ENCODE results near the gene FSHR.

The FSHR gene, protein sequence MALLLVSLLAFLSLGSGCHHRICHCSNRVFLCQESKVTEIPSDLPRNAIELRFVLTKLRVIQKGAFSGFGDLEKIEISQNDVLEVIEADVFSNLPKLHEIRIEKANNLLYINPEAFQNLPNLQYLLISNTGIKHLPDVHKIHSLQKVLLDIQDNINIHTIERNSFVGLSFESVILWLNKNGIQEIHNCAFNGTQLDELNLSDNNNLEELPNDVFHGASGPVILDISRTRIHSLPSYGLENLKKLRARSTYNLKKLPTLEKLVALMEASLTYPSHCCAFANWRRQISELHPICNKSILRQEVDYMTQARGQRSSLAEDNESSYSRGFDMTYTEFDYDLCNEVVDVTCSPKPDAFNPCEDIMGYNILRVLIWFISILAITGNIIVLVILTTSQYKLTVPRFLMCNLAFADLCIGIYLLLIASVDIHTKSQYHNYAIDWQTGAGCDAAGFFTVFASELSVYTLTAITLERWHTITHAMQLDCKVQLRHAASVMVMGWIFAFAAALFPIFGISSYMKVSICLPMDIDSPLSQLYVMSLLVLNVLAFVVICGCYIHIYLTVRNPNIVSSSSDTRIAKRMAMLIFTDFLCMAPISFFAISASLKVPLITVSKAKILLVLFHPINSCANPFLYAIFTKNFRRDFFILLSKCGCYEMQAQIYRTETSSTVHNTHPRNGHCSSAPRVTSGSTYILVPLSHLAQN

DNA sequence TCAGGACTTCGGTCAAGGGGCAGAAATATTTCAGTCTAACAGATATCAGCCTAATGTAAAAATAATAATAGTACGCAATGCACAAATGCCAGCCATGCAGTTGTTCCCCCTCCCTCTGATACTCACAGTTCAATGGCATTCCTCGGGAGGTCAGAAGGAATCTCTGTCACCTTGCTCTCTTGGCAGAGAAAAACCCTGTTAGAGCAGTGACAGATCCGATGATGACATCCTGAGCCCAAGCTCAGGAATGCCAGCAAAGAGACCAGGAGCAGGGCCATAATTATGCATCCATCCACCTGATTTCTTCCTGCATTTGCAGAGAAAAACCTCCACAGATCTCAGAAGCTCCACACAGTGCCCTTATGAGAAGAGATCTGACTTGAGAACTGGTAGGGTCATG is at the start of gene FSHR:
FSHR (minus strand) TSS at position 376 of the 400 bp plus-strand sequence; CDS start at position 278, 98 bp downstream.
- Histone ChIP-seq H3K4me1 (no peaks in the 10 kb centered on the region), H3K9ac (no peak within 1 kb of the TSS), H3K4me2 (no peak within 1 kb of the TSS), H3K9me3 (no peaks in the 10 kb centered on the region), H3K4me3 (no peak within 1 kb of the TSS), H4K20me1 (no peaks in the 10 kb centered on the region), H3K36me3 (no peaks in the 10 kb centered on the region), H3K27me3 (no peaks in the 10 kb centered on the region), H3K27ac (no peak within 1 kb of the TSS)
- no peak for TF ChIP-seq Cebpa-rat (IDR thresholded peaks at IDR 0.05)

DNA sequence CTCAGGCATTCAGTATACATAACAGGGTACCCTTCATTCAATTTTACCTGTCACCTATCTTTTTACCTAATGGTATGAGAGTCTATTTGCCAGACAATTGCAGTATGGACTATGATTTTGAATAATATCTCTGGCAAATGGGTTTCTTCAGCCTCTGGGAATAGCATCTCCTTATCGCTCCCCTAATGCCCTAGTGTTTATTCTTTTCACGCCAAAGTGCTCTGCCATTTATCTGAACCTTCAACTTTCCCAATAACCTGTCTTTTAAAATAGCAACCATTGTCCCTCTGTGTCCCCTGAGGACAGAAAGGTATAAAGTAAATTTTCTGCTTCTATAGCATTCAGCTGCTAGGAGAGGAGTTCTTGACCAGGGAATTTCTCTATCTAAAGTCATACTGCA is 45.0 kb upstream of the FSHR start:
- Histone ChIP-seq H3K4me3 (no peak overlapping the region), H3K4me1 (no peaks in the 10 kb centered on the region), H3K36me3 (no peaks in the 10 kb centered on the region), H3K27ac (no peak overlapping the region), H3K27me3 (no peaks in the 10 kb centered on the region), H4K20me1 (no peaks in the 10 kb centered on the region), H3K9ac (no peak overlapping the region), H3K4me2 (no peak overlapping the region), H3K9me3 (no peaks in the 10 kb centered on the region)
- no peak for TF ChIP-seq Cebpa-rat (IDR thresholded peaks at IDR 0.05)

DNA sequence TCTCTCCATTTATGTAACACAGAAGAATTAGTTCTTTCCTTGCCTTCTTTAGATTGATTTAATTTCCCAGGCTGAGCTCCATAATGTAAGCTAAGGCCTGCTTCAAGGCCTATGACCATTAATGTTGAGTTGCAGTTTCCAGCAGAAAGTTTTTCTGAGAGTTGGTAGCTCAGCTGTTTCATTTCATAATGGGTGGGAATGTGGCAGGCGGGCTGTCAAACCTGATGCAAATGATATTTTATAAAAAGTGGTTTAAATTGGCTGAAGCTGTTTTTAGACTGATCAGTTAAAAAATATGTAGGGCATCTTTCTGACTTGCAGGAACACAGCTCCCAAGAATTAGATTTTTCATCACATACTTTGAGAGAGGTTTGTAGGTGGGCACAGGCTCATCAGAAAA is 40.4 kb upstream of the FSHR start:
- H3K9ac ChIP-seq: no peak overlapping the region
- no peak overlapping the region for H3K4me2 ChIP-seq
- TF ChIP-seq Cebpa-rat (IDR thresholded peaks at IDR 0.05): no peak
- H3K4me3 ChIP-seq: no peak overlapping the region
- H3K27ac ChIP-seq: no peak overlapping the region
- H4K20me1 ChIP-seq: no peaks in the 10 kb centered on the region
- no peaks in the 10 kb centered on the region for H3K36me3 ChIP-seq
- H3K4me1 ChIP-seq: no peaks in the 10 kb centered on the region
- H3K9me3 ChIP-seq: no peaks in the 10 kb centered on the region
- no peaks in the 10 kb centered on the region for H3K27me3 ChIP-seq

DNA sequence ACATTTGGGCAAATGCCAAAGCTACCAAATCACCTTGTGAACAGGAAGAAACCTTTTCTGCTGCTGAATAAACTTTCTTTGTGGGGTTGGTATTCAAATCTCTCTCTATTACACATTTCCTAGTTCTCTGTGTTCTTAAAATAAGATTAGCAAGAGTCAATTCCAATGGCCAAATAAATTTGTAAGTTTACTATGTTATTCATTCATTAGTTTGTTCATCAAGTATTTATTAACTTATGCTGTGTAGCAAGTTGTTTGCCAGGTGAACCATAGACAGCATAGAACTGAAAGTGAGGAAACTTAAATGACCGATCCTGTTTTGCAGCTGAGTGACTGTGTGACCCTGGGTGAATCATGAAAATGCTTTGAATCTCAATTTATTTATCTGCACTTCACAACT is 37.7 kb upstream of the FSHR start:
- H3K9ac ChIP-seq: no peak overlapping the region
- no peak overlapping the region for H3K4me3 ChIP-seq
- no peaks in the 10 kb centered on the region for H3K4me1 ChIP-seq
- H3K27me3 ChIP-seq: no peaks in the 10 kb centered on the region
- H3K36me3 ChIP-seq: no peaks in the 10 kb centered on the region
- TF ChIP-seq Cebpa-rat (IDR thresholded peaks at IDR 0.05): no peak
- H4K20me1 ChIP-seq: no peaks in the 10 kb centered on the region
- no peaks in the 10 kb centered on the region for H3K9me3 ChIP-seq
- no peak overlapping the region for H3K27ac ChIP-seq
- H3K4me2 ChIP-seq: no peak overlapping the region

DNA sequence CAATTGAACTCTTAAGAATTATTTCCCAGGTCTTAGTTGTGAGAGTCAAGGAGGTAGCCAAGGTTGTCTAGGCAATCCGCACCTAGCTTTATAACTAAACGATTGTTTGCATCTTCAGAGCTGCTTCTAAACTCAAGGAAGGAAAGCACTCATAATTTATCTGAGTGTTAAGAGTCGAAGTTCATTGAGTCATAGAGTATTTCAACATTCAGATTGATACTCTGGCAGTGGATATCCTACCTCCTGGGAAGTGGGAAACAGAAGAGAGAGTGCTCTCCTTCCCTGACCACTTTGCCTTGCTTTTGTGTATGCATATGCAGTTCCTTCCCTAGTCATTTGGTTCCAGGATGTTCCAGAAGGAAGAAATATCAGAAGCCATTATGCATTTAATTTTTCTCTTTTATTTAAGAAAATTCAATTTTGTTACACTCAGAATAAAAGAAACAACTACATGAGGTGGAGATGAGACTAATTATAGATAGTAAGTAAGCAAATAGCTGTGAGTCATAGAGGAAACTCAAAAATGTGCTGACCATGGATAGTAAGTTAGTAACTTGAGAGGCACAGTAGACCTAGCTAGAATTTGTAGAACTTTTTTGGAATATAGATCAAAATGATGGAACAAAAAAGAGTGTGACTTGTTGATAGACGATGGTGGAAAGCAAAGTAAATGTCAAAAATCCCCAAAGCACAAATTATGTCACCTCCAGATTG is 35.4 kb upstream of the FSHR start:
- H3K4me1 ChIP-seq: no peaks in the 10 kb centered on the region
- no peak overlapping the region for H3K4me3 ChIP-seq
- no peak overlapping the region for H3K4me2 ChIP-seq
- no peaks in the 10 kb centered on the region for H3K36me3 ChIP-seq
- H3K27ac ChIP-seq: no peak overlapping the region
- H3K9me3 ChIP-seq: 0 out of 2 replicates have a peak, but pooled peaks cover 3% of the 10 kb centered on the region
- no peaks in the 10 kb centered on the region for H4K20me1 ChIP-seq
- no peak for TF ChIP-seq Cebpa-rat (IDR thresholded peaks at IDR 0.05)
- no peak overlapping the region for H3K9ac ChIP-seq
- no peaks in the 10 kb centered on the region for H3K27me3 ChIP-seq

DNA sequence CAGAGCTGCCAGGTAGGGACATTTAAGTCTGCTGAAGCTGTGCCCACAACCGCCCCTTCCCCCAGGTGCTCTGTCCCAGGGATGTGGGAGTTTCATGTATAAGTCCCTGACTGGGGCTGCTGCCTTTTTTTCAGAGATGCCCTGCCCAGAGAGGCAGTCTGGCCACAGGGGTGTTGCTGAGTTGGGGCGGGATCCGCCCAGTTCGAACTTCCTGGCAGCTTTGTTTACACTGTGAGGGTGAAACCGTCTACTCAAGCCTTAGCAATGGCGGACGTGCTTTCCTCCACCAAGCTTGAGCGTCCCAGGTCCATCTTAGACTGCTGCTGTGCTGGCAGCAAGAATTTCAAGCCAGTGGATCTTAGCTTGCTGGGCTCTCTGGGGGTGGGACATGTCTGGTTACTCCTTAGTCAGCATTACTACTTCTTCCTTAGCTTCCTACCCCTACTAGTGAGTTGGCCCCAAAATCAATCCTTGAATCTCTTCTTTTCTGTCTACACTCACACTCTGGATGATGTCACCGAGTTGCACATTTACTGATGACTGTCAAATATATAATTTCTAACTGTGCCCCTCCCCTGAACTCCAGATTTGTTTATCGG is 31.8 kb upstream of the FSHR start:
- Histone ChIP-seq H3K4me2 (no peak overlapping the region), H3K9me3 (0 out of 2 replicates have a peak, but pooled peaks cover 3% of the 10 kb centered on the region), H3K4me3 (no peak overlapping the region), H3K36me3 (no peaks in the 10 kb centered on the region), H4K20me1 (no peaks in the 10 kb centered on the region), H3K27ac (no peak overlapping the region), H3K9ac (no peak overlapping the region), H3K27me3 (no peaks in the 10 kb centered on the region), H3K4me1 (no peaks in the 10 kb centered on the region)
- no peak for TF ChIP-seq Cebpa-rat (IDR thresholded peaks at IDR 0.05)

DNA sequence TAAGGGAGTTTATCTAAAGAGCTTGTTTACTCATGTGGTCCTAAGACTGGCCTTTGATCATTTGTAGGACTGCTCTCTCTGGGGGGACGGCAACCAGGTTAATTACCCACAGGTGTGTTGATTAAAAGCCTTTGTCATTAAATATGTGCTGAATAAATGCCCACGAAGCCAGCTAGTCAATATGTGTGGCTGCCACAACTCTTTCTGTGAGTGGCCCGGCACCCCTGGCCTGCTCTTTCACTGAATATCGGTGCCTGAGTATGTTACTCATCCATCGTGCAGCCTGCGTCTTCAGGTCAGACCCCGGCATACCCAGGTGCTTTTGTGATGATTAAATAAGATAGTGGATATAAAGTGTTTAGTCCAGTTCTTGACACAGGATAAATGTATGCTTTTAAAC is 24.3 kb upstream of the FSHR start:
- H3K9me3 ChIP-seq: no peaks in the 10 kb centered on the region
- no peaks in the 10 kb centered on the region for H3K4me1 ChIP-seq
- H3K36me3 ChIP-seq: no peaks in the 10 kb centered on the region
- no peak overlapping the region for H3K4me2 ChIP-seq
- H4K20me1 ChIP-seq: no peaks in the 10 kb centered on the region
- H3K27ac ChIP-seq: no peak overlapping the region
- TF ChIP-seq Cebpa-rat (IDR thresholded peaks at IDR 0.05): no peak
- H3K27me3 ChIP-seq: no peaks in the 10 kb centered on the region
- H3K9ac ChIP-seq: no peak overlapping the region
- H3K4me3 ChIP-seq: no peak overlapping the region

DNA sequence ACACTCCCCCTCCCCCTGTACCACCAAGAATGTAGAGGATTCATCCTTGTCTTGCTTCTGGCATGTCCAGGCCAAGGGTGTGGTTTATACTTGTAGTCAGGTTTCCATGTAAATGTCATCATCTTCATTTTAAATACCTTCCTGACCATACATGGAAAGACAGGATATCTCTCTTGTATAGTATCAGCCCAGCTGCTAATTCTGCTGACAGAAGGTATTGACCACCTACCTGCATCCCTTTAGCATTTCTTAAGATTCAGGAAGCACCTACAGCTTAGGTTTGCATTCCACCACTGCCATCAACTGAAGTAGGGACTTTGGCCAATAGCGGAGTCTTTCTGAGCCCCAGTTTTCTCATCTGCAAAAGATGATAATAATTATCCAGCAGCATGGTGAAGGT is 22.9 kb upstream of the FSHR start:
- no peaks in the 10 kb centered on the region for H3K9me3 ChIP-seq
- no peaks in the 10 kb centered on the region for H3K27me3 ChIP-seq
- no peaks in the 10 kb centered on the region for H3K4me1 ChIP-seq
- H3K4me3 ChIP-seq: no peak overlapping the region
- H3K4me2 ChIP-seq: no peak overlapping the region
- no peaks in the 10 kb centered on the region for H3K36me3 ChIP-seq
- H3K27ac ChIP-seq: no peak overlapping the region
- H3K9ac ChIP-seq: no peak overlapping the region
- no peak for TF ChIP-seq Cebpa-rat (IDR thresholded peaks at IDR 0.05)
- no peaks in the 10 kb centered on the region for H4K20me1 ChIP-seq

DNA sequence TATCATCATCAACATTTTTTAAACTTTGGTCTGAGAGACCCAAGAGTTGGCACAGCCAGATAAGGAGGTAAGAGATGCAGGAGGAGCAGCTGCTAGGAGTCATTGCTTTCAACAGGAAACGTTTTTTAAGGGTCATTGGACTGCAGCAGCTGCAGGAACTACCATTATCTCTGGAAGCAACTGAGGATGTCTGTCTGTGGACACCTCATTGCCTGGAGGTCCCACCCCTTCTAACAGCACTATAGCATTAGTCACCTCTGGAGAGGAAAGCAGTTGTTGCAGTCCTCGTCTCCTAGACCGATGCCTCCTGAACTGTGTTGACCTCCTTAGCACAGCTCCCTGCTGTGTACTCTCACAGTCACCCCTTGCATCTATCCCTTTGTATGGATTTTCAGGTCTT is 21.5 kb upstream of the FSHR start:
- no peak overlapping the region for H3K4me3 ChIP-seq

More for the DNA sequence above, 21.5 kb upstream of the FSHR start:
- no peak overlapping the region for H3K4me2 ChIP-seq
- no peaks in the 10 kb centered on the region for H3K4me1 ChIP-seq
- no peaks in the 10 kb centered on the region for H3K9me3 ChIP-seq
- no peaks in the 10 kb centered on the region for H3K27me3 ChIP-seq
- H4K20me1 ChIP-seq: no peaks in the 10 kb centered on the region
- no peak for TF ChIP-seq Cebpa-rat (IDR thresholded peaks at IDR 0.05)
- H3K36me3 ChIP-seq: no peaks in the 10 kb centered on the region
- no peak overlapping the region for H3K27ac ChIP-seq
- no peak overlapping the region for H3K9ac ChIP-seq
